Nephron (organoid): ENCODE data around the gene BEGAIN.

Experiments
- H3K27ac Mint-ChIP-seq, 3 experiments: 2 replicates each; pipeline ENCODE4 v1.8.0; 2020; ENCODE audit warnings: mixed read lengths in 3 of 3, mild to moderate bottlenecking in 2 of 3, moderate library complexity in 1 of 3
- H3K27me3 Mint-ChIP-seq: 2 replicates; pipeline ENCODE4 v1.8.0; 2021; ENCODE audit warnings: low read depth, mild to moderate bottlenecking, moderate library complexity, mixed read lengths
- H3K36me3 Mint-ChIP-seq: 2 replicates; pipeline ENCODE4 v1.8.0; 2020; ENCODE audit warnings: low read depth, mixed read lengths
- H3K4me1 Mint-ChIP-seq: 2 replicates; pipeline ENCODE4 v1.8.0; 2020; ENCODE audit warnings: mixed read lengths
- H3K4me3 Mint-ChIP-seq, 3 experiments: 2 replicates each; pipeline ENCODE4 v1.8.0; 2020; ENCODE audit warnings: mild to moderate bottlenecking in 3 of 3, mixed read lengths in 3 of 3, moderate library complexity in 2 of 3
- H3K9me3 Mint-ChIP-seq: 2 replicates; pipeline ENCODE4 v1.8.0; 2020; ENCODE audit warnings: mixed read lengths
- TF ChIP-seq, protein P1 (sequence below), 3 experiments: fragments of 200-600 bp; sonication (generic); IDR thresholded peaks; one replicate each; pipeline ENCODE4 v1.5.0; 2021; ENCODE audit warnings: antibody characterized with exemption in 3 of 3; ENCODE audit not compliant: unreplicated experiment in 3 of 3

Gene BEGAIN

DNA sequence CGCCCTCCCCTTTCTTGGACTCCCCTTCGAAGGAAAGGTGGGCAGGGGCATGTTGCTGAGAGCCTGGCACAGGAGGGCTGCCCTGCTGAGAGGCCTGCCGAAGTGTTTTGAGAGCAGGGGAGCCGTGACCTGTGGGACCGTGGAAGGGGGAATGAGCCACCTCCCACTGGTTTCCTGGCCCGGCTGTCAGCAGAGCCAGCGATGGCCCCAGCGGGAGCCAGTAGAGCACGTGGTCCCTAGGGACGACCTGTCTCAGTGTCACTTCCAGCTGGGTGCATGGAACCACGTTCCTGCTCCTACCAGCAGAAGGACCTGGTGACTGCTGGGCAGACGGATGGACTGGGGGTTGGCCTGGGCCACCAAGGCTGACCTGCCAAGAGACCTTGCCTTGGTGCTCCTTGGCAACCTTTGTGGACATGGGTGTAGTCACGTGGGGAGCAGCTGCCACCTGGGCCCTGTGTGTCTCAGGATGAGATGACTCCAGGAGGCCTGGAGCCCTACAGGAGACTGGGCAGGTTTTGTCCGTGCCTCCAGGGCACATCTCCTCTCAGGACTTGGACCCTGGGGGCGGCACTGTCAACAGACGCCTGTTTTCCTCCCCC lies 34.6 kb downstream of the BEGAIN start:
- Mint-ChIP-seq H3K36me3 (no peaks in the 10 kb centered on the region), H3K27me3 (peaks cover 10% of the 10 kb centered on the region), H3K4me3 (no peak overlapping the region), H3K27ac (no peak overlapping the region), H3K4me1 (no peaks in the 10 kb centered on the region), H3K9me3 (no peaks in the 10 kb centered on the region)
- TF ChIP-seq, protein P1, sequence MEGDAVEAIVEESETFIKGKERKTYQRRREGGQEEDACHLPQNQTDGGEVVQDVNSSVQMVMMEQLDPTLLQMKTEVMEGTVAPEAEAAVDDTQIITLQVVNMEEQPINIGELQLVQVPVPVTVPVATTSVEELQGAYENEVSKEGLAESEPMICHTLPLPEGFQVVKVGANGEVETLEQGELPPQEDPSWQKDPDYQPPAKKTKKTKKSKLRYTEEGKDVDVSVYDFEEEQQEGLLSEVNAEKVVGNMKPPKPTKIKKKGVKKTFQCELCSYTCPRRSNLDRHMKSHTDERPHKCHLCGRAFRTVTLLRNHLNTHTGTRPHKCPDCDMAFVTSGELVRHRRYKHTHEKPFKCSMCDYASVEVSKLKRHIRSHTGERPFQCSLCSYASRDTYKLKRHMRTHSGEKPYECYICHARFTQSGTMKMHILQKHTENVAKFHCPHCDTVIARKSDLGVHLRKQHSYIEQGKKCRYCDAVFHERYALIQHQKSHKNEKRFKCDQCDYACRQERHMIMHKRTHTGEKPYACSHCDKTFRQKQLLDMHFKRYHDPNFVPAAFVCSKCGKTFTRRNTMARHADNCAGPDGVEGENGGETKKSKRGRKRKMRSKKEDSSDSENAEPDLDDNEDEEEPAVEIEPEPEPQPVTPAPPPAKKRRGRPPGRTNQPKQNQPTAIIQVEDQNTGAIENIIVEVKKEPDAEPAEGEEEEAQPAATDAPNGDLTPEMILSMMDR (IDR thresholded peaks at IDR 0.05; ENCODE audit: unreplicated experiment in 3 of 3): no peak

DNA sequence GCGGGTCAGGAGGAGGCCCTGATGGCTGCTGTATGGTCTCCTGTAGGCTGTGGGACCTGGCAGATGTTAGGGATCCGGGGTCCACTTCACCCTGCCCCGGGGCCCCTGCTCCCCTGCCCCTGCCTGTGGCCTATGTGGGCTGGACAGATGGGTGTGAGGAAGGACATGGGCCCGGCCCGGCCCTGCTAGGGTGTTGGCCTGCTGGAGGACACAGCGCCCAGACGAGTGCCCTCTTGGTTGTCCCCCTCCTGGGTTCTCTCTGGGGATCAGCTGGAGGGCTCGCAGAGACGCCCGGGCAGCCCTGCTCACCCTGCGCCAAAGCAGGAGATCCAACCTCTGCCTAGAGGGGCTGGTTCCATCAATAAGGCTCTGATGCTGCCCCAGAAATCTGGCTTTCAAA lies 36.2 kb downstream of the BEGAIN start:
- TF ChIP-seq, protein P1 (IDR thresholded peaks at IDR 0.05; ENCODE audit: unreplicated experiment in 3 of 3): no peak
- Mint-ChIP-seq H3K4me3 (no peak overlapping the region), H3K27ac (no peak overlapping the region), H3K36me3 (no peaks in the 10 kb centered on the region), H3K9me3 (no peaks in the 10 kb centered on the region), H3K4me1 (no peaks in the 10 kb centered on the region), H3K27me3 (peaks cover 9% of the 10 kb centered on the region)

DNA sequence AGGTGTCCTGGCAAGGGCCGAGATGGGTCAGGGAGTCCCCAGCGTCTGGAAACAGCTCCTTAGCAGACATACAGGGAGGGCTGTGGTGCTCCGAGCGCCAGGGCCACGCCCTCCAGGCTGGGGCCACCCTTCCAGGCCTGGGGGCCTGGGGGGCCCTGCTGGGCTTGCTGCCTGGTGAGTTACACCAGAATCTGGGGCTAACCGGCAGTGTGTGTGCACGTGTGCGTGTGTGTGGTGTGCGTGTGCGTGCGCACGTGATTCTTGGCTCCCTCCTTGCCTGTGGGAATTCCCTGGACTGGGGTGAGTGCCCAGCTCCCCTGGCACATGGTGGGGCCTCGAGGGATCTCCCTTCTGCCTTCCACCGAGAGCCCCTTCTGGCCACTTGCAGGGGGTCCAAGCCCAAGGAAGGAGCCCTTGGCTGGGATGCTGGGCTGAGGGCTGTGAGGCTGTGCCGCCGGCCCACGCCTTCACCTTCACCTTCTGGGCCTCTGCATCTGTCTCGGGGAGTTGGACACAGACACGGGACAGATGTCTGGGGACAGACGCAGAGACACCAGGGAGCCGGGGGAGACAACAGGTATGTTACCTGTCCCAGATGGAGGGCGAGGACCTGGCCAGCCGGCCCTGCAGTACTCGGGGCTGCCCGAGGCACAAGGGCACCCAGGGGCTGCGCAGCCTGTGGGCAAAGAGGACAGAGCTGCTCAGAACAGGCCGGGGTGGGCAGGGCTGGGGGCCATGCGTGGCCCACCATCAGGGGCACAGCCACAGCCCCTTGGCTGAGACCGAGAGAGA lies 37.2 kb downstream of the BEGAIN start:
- Mint-ChIP-seq H3K27ac (no peak overlapping the region), H3K4me1 (no peaks in the 10 kb centered on the region)

DNA sequence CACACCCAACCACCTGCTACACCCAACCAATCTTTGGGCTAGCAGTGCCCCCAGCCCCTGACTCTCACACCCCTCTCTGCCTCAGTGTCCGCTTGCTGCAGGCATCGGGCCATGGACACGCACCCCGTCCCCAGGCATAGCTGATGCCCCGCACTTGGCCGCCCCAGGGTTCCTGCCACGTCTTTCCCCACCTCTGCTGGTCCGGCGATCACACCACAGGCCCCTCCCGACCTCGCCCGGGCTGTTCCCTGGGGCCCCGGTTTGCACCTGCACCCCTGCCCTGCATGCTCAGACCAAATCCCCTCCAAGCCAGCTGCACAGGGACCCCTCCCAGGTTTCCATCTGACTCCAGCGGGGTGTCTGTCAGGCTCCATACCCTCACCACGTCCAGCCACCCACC lies 38.3 kb downstream of the BEGAIN start:
- TF ChIP-seq, protein P1 (IDR thresholded peaks at IDR 0.05; ENCODE audit: unreplicated experiment in 3 of 3): no peak
- Mint-ChIP-seq H3K4me1 (no peaks in the 10 kb centered on the region), H3K36me3 (no peaks in the 10 kb centered on the region), H3K9me3 (no peaks in the 10 kb centered on the region), H3K27me3 (peaks cover 8% of the 10 kb centered on the region), H3K27ac (no peak overlapping the region), H3K4me3 (no peak overlapping the region)

More for the DNA sequence above, 37.2 kb downstream of the BEGAIN start:
- H3K4me3 Mint-ChIP-seq: no peak overlapping the region
- no peaks in the 10 kb centered on the region for H3K9me3 Mint-ChIP-seq
- TF ChIP-seq, protein P1 (IDR thresholded peaks at IDR 0.05; ENCODE audit: unreplicated experiment in 3 of 3): no peak
- peaks cover 6% of the 10 kb centered on the region for H3K27me3 Mint-ChIP-seq
- no peaks in the 10 kb centered on the region for H3K36me3 Mint-ChIP-seq

DNA sequence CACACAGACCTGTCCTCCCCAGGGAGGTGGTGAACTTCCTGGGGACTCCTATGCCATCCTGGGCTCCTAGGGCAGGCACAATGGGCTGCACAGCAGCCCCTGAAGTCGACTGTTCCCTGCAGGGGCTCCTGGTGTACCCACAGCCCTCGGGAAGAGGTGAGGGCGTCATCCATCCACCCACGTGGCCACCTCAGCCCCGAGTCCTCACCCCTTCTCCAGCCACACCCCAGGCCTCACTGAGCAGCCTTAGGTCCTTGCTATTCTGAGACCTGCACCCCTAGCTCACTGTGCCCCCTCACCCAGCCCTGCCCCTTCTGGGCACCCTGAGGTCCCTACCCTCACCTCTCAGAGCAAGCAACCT lies 38.9 kb downstream of the BEGAIN start:
- TF ChIP-seq, protein P1 (IDR thresholded peaks at IDR 0.05; ENCODE audit: unreplicated experiment in 3 of 3): no peak
- no peak overlapping the region for H3K4me3 Mint-ChIP-seq
- H3K36me3 Mint-ChIP-seq: no peaks in the 10 kb centered on the region
- H3K4me1 Mint-ChIP-seq: no peaks in the 10 kb centered on the region
- H3K27ac Mint-ChIP-seq: no peak overlapping the region
- peaks cover 8% of the 10 kb centered on the region for H3K27me3 Mint-ChIP-seq
- H3K9me3 Mint-ChIP-seq: no peaks in the 10 kb centered on the region
